NCI-H748 treated with DMSO at 0.1 percent for 48 hours (cell line): Measurements from ENCODE around the gene BCAS3.

Experiments used
- DNase-seq: peaks from one replicate; lab custom pipeline; 2025; lab: John Stamatoyannopoulos, UW

The BCAS3 gene

DNA sequence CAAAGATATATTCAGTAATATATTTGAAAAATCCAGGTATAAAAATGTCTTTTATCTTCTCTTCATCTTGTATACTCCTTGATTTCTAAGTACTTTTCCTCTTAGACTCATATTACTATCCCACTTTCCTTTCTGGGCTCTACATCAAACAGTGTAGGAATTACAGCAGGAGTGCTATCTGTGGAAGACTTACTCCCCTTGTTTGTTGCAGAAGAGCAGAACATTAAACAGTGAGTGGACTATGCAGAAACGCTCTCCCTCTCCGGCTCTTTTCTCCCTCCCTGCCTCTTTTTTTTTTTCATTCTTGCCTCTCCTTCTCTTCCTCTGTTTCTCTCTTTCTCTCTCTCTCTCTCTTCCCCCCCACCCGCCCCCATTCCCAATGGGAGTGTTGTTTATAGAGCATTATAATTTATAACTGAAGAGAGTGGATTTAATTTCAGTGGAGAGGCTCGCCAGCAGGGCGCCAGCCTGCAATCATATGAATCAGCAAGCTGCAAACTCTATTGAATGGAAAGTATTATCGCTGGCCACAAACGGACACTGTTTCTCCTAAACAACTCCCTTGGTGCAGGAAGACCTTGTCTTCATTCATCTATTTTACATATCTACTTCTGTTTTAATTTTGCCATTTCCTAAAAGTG is 479.7 kb downstream of the BCAS3 start:
- DNase-seq = peak; percentile 29

DNA sequence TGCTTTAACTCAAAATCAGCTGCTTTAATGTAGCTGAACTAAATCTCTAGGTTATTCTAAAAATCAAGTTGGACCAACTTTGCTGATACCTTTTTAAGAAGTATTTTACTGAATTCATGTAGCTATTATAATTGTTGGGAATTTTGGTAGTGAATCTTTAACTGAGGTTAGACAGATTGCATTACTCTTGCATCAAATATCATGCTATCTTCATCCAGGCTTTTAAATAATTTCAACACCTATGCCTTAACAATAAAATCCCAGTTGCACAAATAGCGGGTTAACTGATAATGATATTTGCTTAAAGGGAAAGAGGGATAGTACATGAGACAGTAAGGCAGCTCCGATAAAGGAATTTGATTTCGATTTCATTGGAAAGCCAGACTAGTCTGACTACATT is 480.7 kb downstream of the BCAS3 start:
- DNase-seq = no peak

DNA sequence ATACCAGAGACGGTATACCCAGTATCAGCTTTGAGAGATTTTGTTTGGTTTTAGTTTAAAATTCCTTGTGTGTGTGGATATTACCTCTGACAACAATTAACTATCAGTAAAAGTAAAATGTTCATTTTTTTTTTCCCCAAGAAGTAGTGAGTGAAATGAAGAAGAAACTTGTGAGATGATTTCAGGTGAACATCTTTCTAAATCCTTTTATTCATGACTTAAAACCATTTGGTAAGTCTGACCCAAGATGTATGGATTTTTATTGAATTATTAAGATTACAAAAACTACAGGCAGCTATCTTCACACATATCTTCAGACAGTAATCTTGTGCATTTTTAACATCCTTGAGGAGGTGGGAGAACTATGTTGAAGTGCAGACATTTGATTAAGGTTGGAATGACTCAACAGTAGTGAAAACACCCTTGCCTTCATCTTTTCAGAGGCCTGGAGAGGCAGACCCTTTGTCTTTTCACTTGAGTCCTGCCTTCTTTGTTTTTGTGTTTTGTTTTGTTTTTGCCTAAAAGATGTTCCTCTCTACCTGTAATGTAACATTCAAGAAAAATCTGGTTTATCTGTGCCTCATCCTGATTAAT is 481.7 kb downstream of the BCAS3 start:
- no peak for DNase-seq

DNA sequence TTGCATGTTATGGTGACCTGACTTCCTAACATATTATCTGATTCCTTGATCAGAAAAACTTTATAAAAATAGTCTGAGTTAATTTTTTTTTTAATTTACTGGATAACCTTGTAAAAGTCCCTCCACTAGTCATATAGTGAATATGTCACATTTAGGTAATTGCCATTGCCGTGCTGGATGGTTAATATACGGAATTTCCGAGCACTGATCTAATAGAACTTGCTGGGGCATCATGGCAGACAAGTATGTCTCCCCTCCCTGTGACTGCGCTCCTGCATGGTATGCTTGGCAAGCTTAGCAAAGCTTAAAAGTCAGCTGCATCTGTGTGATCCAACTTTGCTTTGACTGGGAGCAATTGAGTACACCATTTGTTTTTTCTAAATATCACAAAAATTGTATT is 482.6 kb downstream of the BCAS3 start:
- DNase-seq = no peak

DNA sequence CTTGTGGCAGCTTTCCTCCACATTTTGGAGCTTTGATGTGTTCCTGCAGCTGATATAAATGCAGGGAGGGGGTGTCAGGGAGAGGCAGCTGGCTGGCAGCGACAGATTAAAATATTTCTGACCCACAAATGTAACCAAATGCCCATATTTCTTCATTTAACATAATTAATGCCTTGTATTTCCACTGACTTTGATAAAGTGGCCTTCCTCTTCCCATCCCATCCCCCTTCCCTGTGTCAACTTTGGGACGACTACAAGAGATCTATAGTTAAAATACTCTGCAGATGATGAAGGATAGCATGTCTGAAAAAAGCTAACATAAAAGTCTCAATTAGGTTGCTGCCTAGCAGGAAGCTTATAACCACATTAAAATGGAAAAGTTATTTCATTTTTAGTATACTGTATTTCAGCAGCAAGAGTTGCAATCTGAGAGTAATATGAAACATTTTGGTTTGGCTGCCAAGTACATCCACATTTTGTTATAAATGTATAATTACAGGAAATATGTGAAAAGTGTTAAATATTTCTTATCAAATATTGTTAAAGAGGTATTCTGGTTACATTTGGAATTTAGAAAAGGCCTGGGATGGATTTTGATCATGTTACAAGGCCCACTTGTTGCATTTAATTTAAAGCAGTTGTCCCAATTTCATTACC is 483.3 kb downstream of the BCAS3 start:
- no peak for DNase-seq

DNA sequence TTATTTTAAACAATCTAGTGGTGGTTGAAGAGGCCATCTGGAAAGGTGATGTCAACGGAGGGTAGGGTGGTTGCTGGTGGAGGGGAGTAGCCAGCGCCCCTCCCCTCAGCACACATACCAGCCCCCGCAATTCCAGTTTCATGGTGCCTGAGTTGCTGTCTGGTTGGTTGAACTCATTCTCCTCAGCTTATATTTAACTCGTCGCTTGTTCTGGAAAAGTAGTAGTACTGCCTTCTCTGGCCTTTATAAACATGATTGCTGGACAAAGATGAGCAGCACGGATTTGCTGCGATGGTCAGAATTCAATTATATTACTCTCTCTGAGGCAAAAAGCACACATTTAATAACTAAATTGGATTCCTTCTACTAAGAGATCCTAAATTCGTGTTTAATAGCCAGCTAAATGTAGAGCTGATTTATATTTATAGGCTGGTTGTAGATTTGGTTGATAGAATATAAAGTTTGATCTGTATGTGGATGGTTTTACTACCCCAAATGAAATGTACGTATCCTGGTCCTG is 484.0 kb downstream of the BCAS3 start:
- DNase-seq = no peak

DNA sequence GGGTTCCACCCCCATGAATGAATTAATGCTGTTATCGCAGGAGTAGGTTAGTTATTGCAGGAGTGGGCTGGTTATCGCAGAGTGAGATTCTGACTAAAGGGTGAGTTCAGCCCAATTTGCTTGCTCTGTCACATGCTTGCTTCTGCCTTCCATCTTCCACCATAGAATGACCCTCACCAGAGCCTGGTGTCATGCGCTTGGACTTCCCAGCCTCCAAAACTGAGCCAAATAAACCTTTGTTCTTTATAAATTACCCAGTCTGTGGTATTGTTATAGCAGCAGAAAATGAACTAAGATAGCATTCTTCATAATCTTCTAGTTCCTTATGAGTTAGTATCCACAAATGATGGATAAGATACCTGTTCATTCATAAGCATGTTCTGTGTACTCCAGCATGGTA is 486.9 kb downstream of the BCAS3 start:
- no peak for DNase-seq

DNA sequence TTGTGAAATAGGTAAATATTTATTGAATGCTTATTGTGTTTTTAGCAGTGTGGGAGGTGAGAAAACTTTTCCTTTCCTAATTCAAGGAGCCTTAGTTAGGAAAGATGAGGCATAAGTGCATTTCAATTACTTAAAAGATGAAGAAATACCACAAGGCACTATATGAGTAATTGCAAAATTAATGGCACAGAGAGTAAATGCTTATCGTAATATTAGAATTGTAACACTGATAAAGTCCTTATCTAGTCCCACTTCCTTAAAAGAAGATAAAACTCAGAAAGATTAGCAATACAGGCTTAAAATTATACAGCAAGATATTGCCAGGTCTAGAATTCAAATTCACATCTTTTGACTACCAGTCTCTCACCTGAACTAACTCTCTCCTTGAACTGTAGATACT is 489.4 kb downstream of the BCAS3 start:
- DNase-seq = no peak

DNA sequence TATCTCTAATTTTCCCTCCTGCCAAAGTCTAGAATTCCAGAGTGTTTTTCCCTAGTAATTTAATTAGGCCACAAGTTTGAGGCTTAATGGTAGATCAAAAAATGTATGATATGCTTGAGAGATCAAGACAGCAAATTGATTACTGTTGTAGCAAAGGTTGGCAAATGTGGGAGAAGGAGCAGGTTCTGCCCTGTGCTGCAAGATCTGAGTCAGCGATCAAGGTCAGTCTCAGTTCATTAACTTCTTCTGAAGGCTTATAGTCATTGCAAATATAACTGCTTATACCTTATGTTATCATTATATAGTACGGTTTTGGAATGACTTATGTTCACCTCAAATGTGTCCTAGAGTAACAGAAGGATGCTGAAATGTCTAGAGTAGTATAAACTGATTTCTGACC is 490.9 kb downstream of the BCAS3 start:
- no peak for DNase-seq

DNA sequence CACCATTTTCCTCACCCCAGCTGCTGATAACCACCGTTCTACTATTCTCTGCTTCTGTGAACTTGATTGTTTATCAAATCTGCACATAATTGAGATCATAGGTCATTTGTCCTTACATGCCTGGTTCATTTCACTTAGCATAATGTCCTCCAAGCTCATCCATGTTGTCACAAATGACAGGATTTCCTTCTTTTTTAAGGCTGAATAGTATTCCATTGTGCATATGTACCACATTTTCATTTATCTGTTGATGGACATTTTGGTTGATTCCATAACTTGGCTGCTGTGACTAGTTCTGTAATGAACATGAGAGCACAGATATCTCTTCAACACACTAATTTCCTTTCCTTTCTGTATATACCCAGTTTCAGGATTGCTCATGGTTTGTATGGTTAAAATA is 496.7 kb downstream of the BCAS3 start:
- no peak for DNase-seq

DNA sequence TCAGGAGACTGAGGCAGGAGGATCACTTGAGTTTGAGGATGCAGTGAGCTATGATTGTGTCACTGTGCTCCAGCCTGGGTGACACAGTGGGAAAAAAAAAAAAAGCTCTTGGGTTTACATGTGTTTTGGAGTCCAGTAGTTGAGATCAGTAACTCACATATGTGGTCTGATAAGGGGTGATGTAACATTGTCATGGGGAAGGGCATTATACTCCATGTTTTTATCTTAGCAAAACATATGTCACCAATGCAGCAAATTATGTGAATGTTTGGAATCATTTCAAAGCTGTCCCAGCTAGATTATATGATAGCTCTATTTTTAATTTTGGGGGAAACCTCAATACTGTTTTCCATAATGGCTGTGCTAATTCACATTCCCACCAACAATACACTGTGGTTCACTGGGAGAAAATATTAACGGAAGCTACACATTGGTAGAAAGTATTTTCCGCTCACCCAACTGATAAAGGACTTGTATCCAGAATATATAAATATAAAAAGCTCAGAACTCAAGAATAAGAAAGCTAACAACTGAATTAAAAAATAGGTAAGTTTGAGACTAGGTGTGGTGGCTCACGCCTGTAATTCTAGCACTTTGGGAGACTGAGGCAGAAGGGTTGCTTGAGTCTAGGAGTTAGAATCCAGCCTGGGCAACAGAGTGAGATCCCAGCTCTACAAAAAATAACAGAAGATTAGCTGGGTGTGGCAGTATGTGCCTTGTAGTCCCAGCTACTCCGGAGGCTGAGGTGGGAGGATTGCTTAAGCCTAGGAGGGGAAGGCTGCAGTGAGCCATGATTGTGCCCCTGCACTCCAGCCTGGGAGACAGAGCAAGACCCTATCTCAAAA is 497.9 kb downstream of the BCAS3 start:
- no peak for DNase-seq

DNA sequence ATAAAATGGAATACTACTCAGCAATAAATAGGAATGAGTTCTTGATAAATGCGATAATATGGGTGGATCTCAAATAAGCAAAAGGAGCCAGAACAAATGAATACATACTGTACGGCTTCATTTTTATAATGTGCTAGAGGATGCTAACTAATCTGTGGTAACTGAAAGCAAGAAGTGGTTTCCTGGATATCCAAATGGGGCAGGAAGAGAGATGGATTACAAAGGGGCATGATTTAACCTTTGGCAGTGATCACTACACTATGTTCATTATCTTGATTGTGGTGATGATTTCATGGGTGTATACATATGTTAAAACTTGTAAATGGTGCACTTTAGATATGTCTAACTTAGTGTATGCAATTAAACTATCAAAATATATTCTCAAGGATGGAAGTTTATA is 499.7 kb downstream of the BCAS3 start:
- DNase-seq = no peak

DNA sequence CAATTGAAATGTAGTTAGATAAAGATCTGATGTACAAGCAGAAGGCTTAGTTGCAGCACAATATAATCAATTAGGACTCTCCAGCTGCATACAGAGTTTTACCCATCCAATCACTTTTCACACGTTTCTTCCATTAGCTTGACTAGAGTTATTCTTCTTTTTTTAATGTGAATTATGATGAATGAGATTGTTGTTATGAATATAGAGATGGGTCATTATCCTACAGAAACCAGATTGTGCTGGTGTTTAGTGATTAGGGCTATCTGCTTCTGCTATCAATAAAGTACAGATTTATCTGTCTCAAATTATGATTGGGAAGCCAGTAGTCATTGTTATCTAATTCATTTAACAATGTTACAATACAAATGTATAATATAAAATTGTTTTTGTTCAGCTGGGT is 500.6 kb downstream of the BCAS3 start:
- no peak for DNase-seq

DNA sequence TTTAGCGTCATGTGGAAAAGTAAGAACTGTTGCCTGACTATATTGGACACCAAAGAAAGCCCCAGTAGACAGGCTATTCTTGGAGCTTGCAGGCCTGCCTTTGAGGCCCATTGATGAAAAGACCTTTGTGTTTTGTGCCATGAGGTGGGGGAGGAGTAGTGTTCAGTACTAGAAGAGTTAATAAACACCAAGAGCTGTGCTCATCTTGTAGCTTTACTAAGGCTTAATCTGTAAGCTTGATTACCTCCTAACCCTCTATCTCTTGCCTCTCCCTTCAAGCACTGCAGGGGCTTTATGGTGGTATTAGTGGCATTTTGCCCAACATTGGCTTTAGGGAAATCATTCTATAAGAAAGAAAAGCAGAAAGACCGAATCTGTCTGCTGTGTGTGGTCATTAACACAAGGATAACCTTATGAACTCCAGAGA is 501.7 kb downstream of the BCAS3 start:
- no peak for DNase-seq

DNA sequence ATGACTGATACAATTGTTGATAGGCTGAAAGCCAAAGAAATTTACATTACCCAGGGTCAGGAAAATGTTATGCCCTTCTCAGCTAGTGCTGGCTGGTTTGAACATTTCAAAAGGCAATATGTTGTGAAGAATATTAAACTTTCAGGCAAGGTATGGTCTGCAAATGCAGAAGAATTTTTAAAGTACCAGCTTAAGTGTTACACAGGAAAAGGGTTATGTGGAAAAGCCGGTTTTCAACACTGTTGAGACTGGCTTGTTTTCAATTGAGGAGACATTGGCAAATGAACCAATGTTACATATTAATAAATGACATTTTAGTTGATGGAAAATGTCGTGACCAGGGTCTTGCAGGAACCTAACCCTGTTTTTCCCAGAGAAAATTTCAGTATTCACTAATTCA is 506.1 kb downstream of the BCAS3 start:
- DNase-seq = no peak

DNA sequence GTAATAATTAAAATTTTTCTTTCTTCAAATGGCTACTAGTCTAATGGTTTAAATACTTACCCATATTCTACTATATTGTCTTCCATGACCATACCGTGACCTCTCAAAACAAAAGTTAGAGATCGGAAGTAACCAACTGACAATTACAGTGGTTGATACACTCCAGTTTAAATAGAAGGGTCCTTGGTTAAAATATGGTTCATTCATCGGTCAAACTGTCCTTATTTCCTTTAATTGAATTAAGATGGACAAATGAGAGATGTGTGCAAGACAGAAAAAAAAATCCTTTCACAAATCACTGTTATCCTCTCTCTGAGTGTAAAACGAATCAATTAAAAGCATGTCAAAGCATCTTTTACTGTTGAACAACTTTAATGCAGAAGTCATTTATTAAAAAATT is 507.7 kb downstream of the BCAS3 start:
- DNase-seq = no peak

DNA sequence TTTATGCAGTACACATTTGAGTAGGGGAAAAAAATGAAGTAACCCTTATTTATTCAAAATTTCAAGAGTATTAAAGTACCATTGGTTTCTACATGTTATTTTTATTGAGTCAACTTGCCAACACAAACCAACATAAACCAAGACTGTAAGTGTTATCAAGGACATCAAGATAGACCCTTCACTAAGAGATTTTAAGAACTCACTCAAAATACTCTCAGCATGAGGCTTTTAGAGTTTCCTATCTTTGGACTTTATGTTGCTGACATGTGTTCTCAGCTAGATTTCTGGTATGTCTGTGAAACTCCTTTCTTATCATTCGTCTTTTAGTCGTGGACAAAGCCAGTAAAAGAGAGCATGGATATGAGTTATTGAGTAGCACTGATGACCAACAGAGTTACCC is 509.4 kb downstream of the BCAS3 start:
- DNase-seq = no peak

DNA sequence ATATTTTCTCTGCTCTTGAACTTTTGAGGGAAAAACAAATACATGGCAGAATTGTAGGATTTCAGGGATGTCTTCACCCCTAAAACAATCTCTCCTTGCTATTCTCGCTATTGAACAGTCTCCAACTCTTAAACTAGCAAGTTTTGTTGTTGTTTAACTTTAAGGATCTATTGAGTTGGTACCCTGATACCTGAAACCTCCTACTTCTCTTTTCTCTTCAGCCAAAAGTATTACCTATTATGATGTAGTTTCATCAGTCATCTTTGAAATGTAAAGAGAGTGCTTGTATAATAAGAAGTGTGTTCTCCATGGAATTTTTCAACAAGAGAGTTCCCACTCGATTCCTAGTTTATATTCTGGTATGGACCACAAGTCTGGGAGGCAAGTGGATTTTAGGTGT is 510.4 kb downstream of the BCAS3 start:
- DNase-seq = no peak

DNA sequence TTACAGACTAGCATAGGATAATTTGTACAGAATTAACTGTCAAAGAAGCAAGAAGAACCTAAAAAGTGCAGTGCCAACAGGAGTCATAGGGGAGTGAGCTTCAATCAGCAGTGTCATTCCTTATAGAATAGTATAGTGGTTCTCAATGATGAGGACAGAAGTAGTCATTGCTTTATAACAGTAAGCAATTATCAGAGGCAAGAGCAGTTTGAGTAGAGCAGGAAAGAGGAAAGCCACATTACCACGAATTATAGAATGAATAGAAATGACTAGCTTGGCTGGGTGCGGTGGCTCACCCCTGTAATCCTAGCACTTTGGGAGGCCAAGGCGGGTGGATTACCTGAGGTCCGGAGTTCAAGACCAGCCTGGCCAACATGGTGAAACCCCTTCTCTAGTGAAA is 512.3 kb downstream of the BCAS3 start:
- DNase-seq = no peak

DNA sequence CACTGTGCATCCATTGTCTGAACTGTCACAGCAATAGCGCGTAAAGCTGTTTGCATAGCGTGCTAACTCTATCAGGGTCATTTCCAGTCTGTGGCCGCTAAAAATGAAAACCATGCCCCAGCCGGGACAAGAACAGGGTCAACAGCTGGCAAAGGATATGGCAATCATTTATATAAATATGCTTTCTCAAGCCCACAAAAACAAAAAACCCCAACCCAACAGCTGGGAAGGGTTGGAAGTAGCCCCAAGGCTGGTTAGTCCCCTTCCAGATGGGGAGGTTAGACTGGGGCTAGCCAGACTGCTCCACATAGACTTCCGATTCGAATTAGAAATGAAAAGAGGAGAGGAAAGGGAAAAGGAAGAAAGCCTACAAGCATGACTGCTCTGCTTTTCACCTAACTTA is 518.7 kb downstream of the BCAS3 start:
- DNase-seq = no peak

DNA sequence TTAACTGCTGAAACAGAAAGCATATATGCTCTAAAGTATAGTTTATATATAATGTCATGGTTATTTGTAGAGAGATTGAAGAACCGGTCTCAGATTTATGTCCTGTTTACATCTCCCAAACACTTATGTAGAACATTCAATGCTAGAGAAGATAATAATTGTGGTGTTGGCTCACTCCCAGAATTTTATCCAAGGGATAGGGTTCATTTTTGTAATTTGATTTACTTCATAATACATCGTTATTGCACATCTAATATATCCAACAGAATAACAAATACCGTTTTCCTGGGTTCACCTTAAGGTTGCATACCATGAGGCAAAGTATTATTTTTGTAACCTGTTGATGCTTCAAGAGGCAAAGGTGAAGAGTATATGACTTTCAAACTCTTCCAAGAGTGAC is 519.1 kb downstream of the BCAS3 start:
- DNase-seq = no peak

DNA sequence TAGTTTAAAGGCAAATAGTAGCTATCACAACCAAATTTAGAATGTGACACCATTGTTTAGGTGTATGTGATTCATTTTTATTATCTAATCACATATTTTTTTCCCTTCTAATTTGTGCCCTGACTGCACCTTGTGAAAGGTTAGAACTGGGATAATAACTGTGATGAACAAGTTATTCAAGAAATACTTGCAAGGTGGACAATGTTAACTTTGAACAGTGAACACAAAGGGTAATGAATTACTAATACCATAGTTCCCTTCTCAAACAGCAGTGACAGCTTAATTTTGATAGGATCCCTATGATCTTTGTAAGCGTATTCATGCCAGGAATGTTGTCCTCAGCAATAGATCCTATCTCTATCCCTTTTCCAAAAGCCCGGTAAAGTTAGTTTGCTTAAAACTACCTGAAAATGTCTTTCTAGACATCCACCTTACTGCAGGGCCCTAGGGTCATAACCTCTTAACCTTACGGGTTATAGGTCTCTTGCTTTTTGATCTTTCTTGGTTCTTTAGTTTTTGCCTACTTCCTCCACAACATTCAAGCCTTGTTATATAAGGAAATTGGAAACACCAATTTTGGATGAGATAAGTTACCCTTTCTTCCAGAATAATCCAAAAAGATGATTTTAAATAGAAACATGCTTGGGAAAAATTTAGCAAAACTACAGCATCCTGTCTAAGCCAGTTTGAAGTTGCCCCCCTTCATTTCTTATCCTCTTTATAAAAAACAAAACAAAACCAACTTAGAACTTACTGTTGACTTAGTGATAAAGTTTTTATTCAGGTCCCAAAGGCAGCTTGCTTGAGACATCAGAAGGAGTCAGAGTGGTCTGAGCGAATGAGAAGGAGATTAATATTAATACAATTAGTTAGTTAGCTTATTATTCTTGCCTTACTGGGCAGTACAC is 522.0 kb downstream of the BCAS3 start:
- no peak for DNase-seq
